ENCODE data around the gene DAB2IP. TPM values are rescaled to one million over a fixed set of nuclear protein-coding genes. Genes with fewer than 3 reads are reported as not detected.

Gene DAB2IP
- total and polyA plus RNA-seq, 2 donors from 2014 or later = 33.8 to 105 TPM

GRCh38 chr9:121633119-121633714 lies 18.2 kb upstream of the DAB2IP start:
- no peak overlapping the region for H3K9ac ChIP-seq (ENCODE audit: low read length in 3 of 3)
- no peak overlapping the region for H3K4me3 ChIP-seq (ENCODE audit: low read length in 3 of 3)
- FAIRE-seq (no peak), DNase-seq (no peak)
- peaks cover 3 to 40% (median 25%) of the 10 kb centered on the region in 3 donors for H3K4me1 ChIP-seq (ENCODE audit: control insufficient read depth in 2 of 3, insufficient read depth in 2 of 3, low read depth in 1 of 3, low read length in 3 of 3)
- H3K27me3 ChIP-seq (ENCODE audit: control insufficient read depth, insufficient read depth, low read length) = no peaks in the 10 kb centered on the region
- no peak for TF ChIP-seq CTCF (IDR thresholded peaks at IDR 0.05; ENCODE audit: borderline replicate concordance, extremely low read depth, insufficient read depth)
- intact Hi-C loops (cut with DNase I) = no loop called here
- no peaks in the 10 kb centered on the region for H3K36me3 ChIP-seq (ENCODE audit: control insufficient read depth in 2 of 3, insufficient read depth in 3 of 3, low read length in 3 of 3)
- no peak overlapping the region for H3K27ac ChIP-seq (ENCODE audit: low read depth in 2 of 2, low read length in 2 of 2)
- H3K9me3 ChIP-seq (ENCODE audit: control insufficient read depth in 2 of 3, insufficient read depth in 1 of 3, low read length in 3 of 3) = no peaks in the 10 kb centered on the region

GRCh38 chr9:121633736-121634135 lies 17.7 kb upstream of the DAB2IP start:
- DNase-seq (no peak), FAIRE-seq (no peak)
- H3K36me3 ChIP-seq (ENCODE audit: control insufficient read depth in 2 of 3, insufficient read depth in 3 of 3, low read length in 3 of 3) = no peaks in the 10 kb centered on the region
- H3K9me3 ChIP-seq (ENCODE audit: control insufficient read depth in 2 of 3, insufficient read depth in 1 of 3, low read length in 3 of 3) = no peaks in the 10 kb centered on the region
- no peak overlapping the region for H3K4me3 ChIP-seq (ENCODE audit: low read length in 3 of 3)
- H3K27ac ChIP-seq (ENCODE audit: low read depth in 2 of 2, low read length in 2 of 2) = no peak overlapping the region
- no peak overlapping the region for H3K9ac ChIP-seq (ENCODE audit: low read length in 3 of 3)
- intact Hi-C loops (cut with DNase I) = no loop called here
- H3K4me1 ChIP-seq (ENCODE audit: control insufficient read depth in 2 of 3, insufficient read depth in 2 of 3, low read depth in 1 of 3, low read length in 3 of 3) = peaks cover 3 to 43% (median 25%) of the 10 kb centered on the region in 3 donors
- no peak for TF ChIP-seq CTCF (IDR thresholded peaks at IDR 0.05; ENCODE audit: borderline replicate concordance, extremely low read depth, insufficient read depth)
- no peaks in the 10 kb centered on the region for H3K27me3 ChIP-seq (ENCODE audit: control insufficient read depth, insufficient read depth, low read length)

GRCh38 chr9:121634329-121635261 lies 16.8 kb upstream of the DAB2IP start:
- peak overlapping the region; percentile 54 to 59 for H3K27ac ChIP-seq (ENCODE audit: low read depth in 2 of 2, low read length in 2 of 2)
- intact Hi-C loops (cut with DNase I) = no loop called here
- TF ChIP-seq CTCF (IDR thresholded peaks at IDR 0.05; ENCODE audit: borderline replicate concordance, extremely low read depth, insufficient read depth) = peak; percentile 58
- no peaks in the 10 kb centered on the region for H3K9me3 ChIP-seq (ENCODE audit: control insufficient read depth in 2 of 3, insufficient read depth in 1 of 3, low read length in 3 of 3)
- H3K4me1 ChIP-seq (ENCODE audit: control insufficient read depth in 2 of 3, insufficient read depth in 2 of 3, low read depth in 1 of 3, low read length in 3 of 3) = peaks cover 3 to 45% (median 29%) of the 10 kb centered on the region in 3 donors
- no peaks in the 10 kb centered on the region for H3K27me3 ChIP-seq (ENCODE audit: control insufficient read depth, insufficient read depth, low read length)
- H3K9ac ChIP-seq (ENCODE audit: low read length in 3 of 3) = no peak overlapping the region
- H3K36me3 ChIP-seq (ENCODE audit: control insufficient read depth in 2 of 3, insufficient read depth in 3 of 3, low read length in 3 of 3) = no peaks in the 10 kb centered on the region
- H3K4me3 ChIP-seq (ENCODE audit: low read length in 3 of 3) = no peak overlapping the region
- DNase-seq = peak in 1 of 5 donors; percentile 70
- no peak for FAIRE-seq

All from kidney (tissue), 14 donors.